Muscle of back (tissue), 13 donors: ENCODE results near the gene NCCRP1. TPM values are rescaled to one million over a fixed set of nuclear protein-coding genes. Genes with fewer than 3 reads are reported as not detected.
A peak's percentile ranks its signal among the peaks of the same experiment; 100 is the strongest.

ENCODE experiments used
- DNase-seq, 3 donors: peaks; one replicate each; pipeline versions ENCODE4 v3.0.0 to v3.0.0-alpha.2; 2013
- long read RNA-seq, 9 donors: transcript quantifications; one replicate each; lab custom pipeline, GENCODE V29; 2026
- polyA plus RNA-seq, 10 donors: library from polyadenylated mRNA; unstranded; fragments of 120-200 nt; gene quantifications; one replicate each; pipeline ENCODE4 v1.2.1, GENCODE V29; 2013; ENCODE audit not compliant: insufficient read length in 10 of 10

Gene NCCRP1
- polyA plus RNA-seq = 1 to 10 TPM in 1 of 10 donors, under 1 TPM in 4, not detected in 5; 0.08 to 2.1 (median 0.13) TPM
- long read RNA-seq, donor 1 = 0 reads
- long read RNA-seq, donor 2 = 0 reads
- long read RNA-seq, donor 3 = 0 reads
- long read RNA-seq, donor 4 = 0 reads
- long read RNA-seq, donor 5 = 0 reads
- long read RNA-seq, donor 6 = 0 reads
- long read RNA-seq, donor 7 = 0 reads
- long read RNA-seq, donor 8 = 0 reads
- long read RNA-seq, donor 9 = 0 reads

- no peak for DNase-seq
Measured at GRCh38 chr19:39196860-39197562, at the start of gene NCCRP1. Gene NCCRP1 (plus strand): TSS chr19:39196964. CDS start chr19:39196983, 19 bp downstream.

GRCh38 chr19:39147480-39147879, 49.3 kb upstream of the NCCRP1 start:
- DNase-seq = no peak

GRCh38 chr19:39148939-39149529, 47.7 kb upstream of the NCCRP1 start:
- no peak for DNase-seq

- no peak for DNase-seq
Measured at GRCh38 chr19:39150235-39150634, 46.5 kb upstream of the NCCRP1 start.

GRCh38 chr19:39150807-39151600, 45.8 kb upstream of the NCCRP1 start:
- no peak for DNase-seq

- DNase-seq = no peak
Measured at GRCh38 chr19:39152066-39152465, 44.7 kb upstream of the NCCRP1 start.

- DNase-seq = no peak
Measured at GRCh38 chr19:39154100-39154628, 42.6 kb upstream of the NCCRP1 start.

GRCh38 chr19:39154629-39155100, 42.1 kb upstream of the NCCRP1 start:
- peak in 1 of 3 donors; percentile 48 for DNase-seq

GRCh38 chr19:39155114-39155700, 41.6 kb upstream of the NCCRP1 start:
- no peak for DNase-seq

GRCh38 chr19:39155741-39156140, 41.0 kb upstream of the NCCRP1 start:
- no peak for DNase-seq

- peak in 1 of 3 donors; percentile 42 for DNase-seq
Measured at GRCh38 chr19:39156326-39157230, 40.2 kb upstream of the NCCRP1 start.

GRCh38 chr19:39157275-39157996, 39.3 kb upstream of the NCCRP1 start:
- no peak for DNase-seq

- DNase-seq = no peak
Measured at GRCh38 chr19:39157997-39158389, 38.8 kb upstream of the NCCRP1 start.

GRCh38 chr19:39158646-39159260, 38.0 kb upstream of the NCCRP1 start:
- DNase-seq = no peak

- peak in 2 of 3 donors; percentile 63 to 69 for DNase-seq
Measured at GRCh38 chr19:39160523-39160861, 36.3 kb upstream of the NCCRP1 start.

GRCh38 chr19:39160889-39161672, 35.7 kb upstream of the NCCRP1 start:
- DNase-seq = no peak

- no peak for DNase-seq
Measured at GRCh38 chr19:39162441-39163043, 34.2 kb upstream of the NCCRP1 start.

GRCh38 chr19:39163621-39164020, 33.1 kb upstream of the NCCRP1 start:
- DNase-seq = no peak
